MCF 10A (cell line): ENCODE data around the gene DCAF8L2. TPM values are rescaled to one million over a fixed set of nuclear protein-coding genes. Genes with fewer than 3 reads are reported as not detected.
"Not testable (repeated sequence)": the region's sequence is repeated elsewhere in the genome, so short reads cannot be mapped to it uniquely, and the experiment has no call there.

Experiments used
- BruUV-seq: library from RNA; stranded (reverse); fragments of 400-500 nt; replicated peaks from 2 replicates; lab custom pipeline; 2021; lab: Mats Ljungman, UMichigan
- CTCF ChIA-PET: fragments of 300-600 bp; sonication (Branson Sonifier 250); formaldehyde crosslinking; extraction: SDS; loops from one replicate; lab custom pipeline; 2021; ENCODE audit warnings: antibody characterized with exemption, inconsistent platforms; lab: Yijun Ruan, JAX
- POLR2A ChIA-PET: fragments of 300-600, 350-650 bp; sonication (Branson Sonifier 250); formaldehyde crosslinking; extraction: SDS; loops from one replicate; lab custom pipeline; 2020; ENCODE audit warnings: antibody characterized with exemption, inconsistent platforms; lab: Yijun Ruan, JAX
- DNase-seq: peaks from one replicate; pipeline ENCODE4 v3.0.0-alpha.2; 2018; ENCODE audit not compliant: unreplicated experiment
- H3K27ac Mint-ChIP-seq: one replicate; pipeline ENCODE4 v1.8.0; 2022; ENCODE audit warnings: mild to moderate bottlenecking, low read depth, mixed read lengths; ENCODE audit not compliant: unreplicated experiment
- H3K27me3 Mint-ChIP-seq: one replicate; pipeline ENCODE4 v1.8.0; 2022; ENCODE audit warnings: mixed read lengths; ENCODE audit not compliant: insufficient read depth, unreplicated experiment
- H3K36me3 Mint-ChIP-seq: one replicate; pipeline ENCODE4 v1.8.0; 2022; ENCODE audit warnings: mild to moderate bottlenecking, moderate library complexity, mixed read lengths; ENCODE audit not compliant: insufficient read depth, unreplicated experiment
- H3K4me1 Mint-ChIP-seq: one replicate; pipeline ENCODE4 v1.8.0; 2022; ENCODE audit warnings: mixed read lengths; ENCODE audit not compliant: insufficient read depth, unreplicated experiment
- H3K4me3 Mint-ChIP-seq: one replicate; pipeline ENCODE4 v1.8.0; 2022; ENCODE audit warnings: mild to moderate bottlenecking, moderate library complexity, mixed read lengths; ENCODE audit not compliant: unreplicated experiment
- H3K9me3 Mint-ChIP-seq: one replicate; pipeline ENCODE4 v1.8.0; 2022; ENCODE audit warnings: mixed read lengths; ENCODE audit not compliant: unreplicated experiment
- intact Hi-C: fragments of 100-400 bp; cut with micrococcal nuclease; formaldehyde crosslinking; loops from 2 replicates; pipeline ENCODE4 v1.14.1; 2022
- total RNA-seq: library from RNA; stranded (reverse); gene quantifications from 2 replicates; pipeline ENCODE4 v1.2.3, GENCODE V29; 2022
- TF ChIP-seq, protein P1 (sequence below): fragments of 200-600 bp; IDR thresholded peaks from one replicate; pipeline ENCODE4 v1.8.0; 2022; ENCODE audit warnings: antibody characterized with exemption, mild to moderate bottlenecking; ENCODE audit not compliant: unreplicated experiment

Gene DCAF8L2
- total RNA-seq, 1 experiment from 2014 or later, result not detected

DNA sequence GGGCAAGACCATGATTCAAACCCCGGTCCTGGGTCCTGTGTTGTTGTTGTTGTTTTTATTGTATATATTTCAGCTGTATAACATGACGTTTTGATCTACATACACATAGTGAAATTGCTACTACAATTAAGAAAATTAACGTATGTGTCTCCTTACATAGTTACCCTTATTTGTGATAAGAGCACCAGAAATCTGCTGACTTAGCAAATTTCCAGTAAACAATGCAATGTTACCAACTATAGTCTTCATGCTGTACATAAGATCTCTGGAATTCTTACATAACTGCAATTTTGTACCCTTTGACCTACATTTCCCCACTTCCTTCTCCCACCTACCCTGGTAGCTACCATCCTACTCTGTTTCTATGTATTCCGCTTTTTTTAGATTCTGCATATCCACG lies 141.8 kb downstream of the DCAF8L2 start:
- H3K4me1 Mint-ChIP-seq, result peaks cover 9% of the 10 kb centered on the region
- intact Hi-C loops, result no loop called here
- H3K4me3 Mint-ChIP-seq, result no peak overlapping the region
- CTCF ChIA-PET, result no interaction called here
- H3K27me3 Mint-ChIP-seq, result no peaks in the 10 kb centered on the region
- no peaks in the 10 kb centered on the region for H3K9me3 Mint-ChIP-seq
- no peak overlapping the region for H3K27ac Mint-ChIP-seq
- no peak for DNase-seq
- TF ChIP-seq, protein P1, sequence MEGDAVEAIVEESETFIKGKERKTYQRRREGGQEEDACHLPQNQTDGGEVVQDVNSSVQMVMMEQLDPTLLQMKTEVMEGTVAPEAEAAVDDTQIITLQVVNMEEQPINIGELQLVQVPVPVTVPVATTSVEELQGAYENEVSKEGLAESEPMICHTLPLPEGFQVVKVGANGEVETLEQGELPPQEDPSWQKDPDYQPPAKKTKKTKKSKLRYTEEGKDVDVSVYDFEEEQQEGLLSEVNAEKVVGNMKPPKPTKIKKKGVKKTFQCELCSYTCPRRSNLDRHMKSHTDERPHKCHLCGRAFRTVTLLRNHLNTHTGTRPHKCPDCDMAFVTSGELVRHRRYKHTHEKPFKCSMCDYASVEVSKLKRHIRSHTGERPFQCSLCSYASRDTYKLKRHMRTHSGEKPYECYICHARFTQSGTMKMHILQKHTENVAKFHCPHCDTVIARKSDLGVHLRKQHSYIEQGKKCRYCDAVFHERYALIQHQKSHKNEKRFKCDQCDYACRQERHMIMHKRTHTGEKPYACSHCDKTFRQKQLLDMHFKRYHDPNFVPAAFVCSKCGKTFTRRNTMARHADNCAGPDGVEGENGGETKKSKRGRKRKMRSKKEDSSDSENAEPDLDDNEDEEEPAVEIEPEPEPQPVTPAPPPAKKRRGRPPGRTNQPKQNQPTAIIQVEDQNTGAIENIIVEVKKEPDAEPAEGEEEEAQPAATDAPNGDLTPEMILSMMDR, result no peak
- no peaks in the 10 kb centered on the region for H3K36me3 Mint-ChIP-seq
- POLR2A ChIA-PET, result interaction anchor here (0.5 to 1.0 kb wide), 2 partner anchors 10 to 194 kb away, joined by 3 to 4 read pairs; no protein-coding TSS in a partner anchor
- no TSS peak for BruUV-seq

DNA sequence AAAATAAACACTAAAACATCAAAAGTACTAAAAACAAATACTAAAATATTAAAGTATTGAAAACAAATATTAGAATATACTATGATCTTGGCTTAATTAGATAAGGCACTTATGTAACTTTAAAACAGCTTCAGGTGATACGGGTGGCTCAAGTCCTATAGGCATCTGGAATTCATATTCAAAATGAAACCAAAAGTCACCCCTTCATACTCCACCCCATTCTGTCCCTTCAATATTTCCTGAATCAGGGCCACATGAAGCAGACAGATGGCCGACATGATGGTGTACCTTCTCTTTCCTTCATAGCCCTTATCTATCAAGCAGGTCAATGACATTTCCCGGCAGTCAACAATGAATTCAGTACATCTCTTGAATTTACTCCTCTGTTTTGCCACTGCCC lies 145.8 kb downstream of the DCAF8L2 start:
- H3K4me3 Mint-ChIP-seq, result no peak overlapping the region
- intact Hi-C loops, result no loop called here
- H3K36me3 Mint-ChIP-seq, result no peaks in the 10 kb centered on the region
- no peak overlapping the region for H3K27ac Mint-ChIP-seq
- ChIA-PET POLR2A (no interaction called here), CTCF (no interaction called here)
- no peaks in the 10 kb centered on the region for H3K9me3 Mint-ChIP-seq
- no peaks in the 10 kb centered on the region for H3K4me1 Mint-ChIP-seq
- H3K27me3 Mint-ChIP-seq, result no peaks in the 10 kb centered on the region
- no peak for DNase-seq
- no TSS peak for BruUV-seq
- TF ChIP-seq, protein P1, result no peak

- BruUV-seq, result no TSS peak
Measured at GRCh38 chrX:27740933-27741332, 150.8 kb downstream of the DCAF8L2 start.

GRCh38 chrX:27743521-27743920 lies 153.4 kb downstream of the DCAF8L2 start:
- BruUV-seq, H3K4me1 Mint-ChIP-seq, DNase-seq, CTCF ChIA-PET, H3K27me3 Mint-ChIP-seq, H3K4me3 Mint-ChIP-seq, H3K27ac Mint-ChIP-seq, H3K9me3 Mint-ChIP-seq, H3K36me3 Mint-ChIP-seq, intact Hi-C loops, POLR2A ChIA-PET: not testable (repeated sequence)

More at GRCh38 chrX:27740933-27741332, 150.8 kb downstream of the DCAF8L2 start:
- ChIA-PET POLR2A (no interaction called here), CTCF (no interaction called here)
- intact Hi-C loops, result no loop called here
- H3K27me3 Mint-ChIP-seq, result no peaks in the 10 kb centered on the region
- H3K9me3 Mint-ChIP-seq, result no peaks in the 10 kb centered on the region
- H3K36me3 Mint-ChIP-seq, result no peaks in the 10 kb centered on the region
- H3K4me3 Mint-ChIP-seq, result no peak overlapping the region
- TF ChIP-seq, protein P1, result no peak
- no peak overlapping the region for H3K27ac Mint-ChIP-seq
- H3K4me1 Mint-ChIP-seq, result no peaks in the 10 kb centered on the region
- DNase-seq, result no peak

GRCh38 chrX:27746516-27746915 lies 156.4 kb downstream of the DCAF8L2 start:
- DNase-seq, result no peak

DNA sequence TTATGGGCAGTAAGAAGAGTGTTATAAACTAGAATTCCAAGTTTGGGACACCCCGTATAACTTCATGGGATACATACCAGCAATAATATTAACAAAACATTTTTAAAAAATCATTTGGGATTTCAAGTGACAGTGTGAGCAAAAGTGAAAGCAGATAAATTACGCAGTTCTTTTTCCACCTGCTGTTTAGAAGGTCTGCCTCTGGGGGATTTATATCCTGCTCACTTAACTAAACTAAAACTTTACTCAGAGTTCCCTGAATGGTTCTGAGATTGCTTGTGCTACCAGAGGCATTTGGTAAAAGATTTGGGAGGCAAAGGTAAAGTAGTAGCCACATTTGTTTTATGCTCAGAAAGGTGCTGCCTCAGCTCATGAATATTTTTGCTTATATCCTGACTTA lies 160.2 kb downstream of the DCAF8L2 start:
- CTCF ChIA-PET, DNase-seq, H3K36me3 Mint-ChIP-seq, H3K27ac Mint-ChIP-seq, POLR2A ChIA-PET, BruUV-seq, intact Hi-C loops, H3K27me3 Mint-ChIP-seq, H3K4me1 Mint-ChIP-seq, H3K4me3 Mint-ChIP-seq: not testable (repeated sequence)
- H3K9me3 Mint-ChIP-seq, result peaks cover 27% of the 10 kb centered on the region

More at GRCh38 chrX:27746516-27746915, 156.4 kb downstream of the DCAF8L2 start:
- Mint-ChIP-seq H3K4me1 (no peaks in the 10 kb centered on the region), H3K27me3 (no peaks in the 10 kb centered on the region), H3K4me3 (no peak overlapping the region), H3K27ac (no peak overlapping the region), H3K36me3 (no peaks in the 10 kb centered on the region), H3K9me3 (peaks cover 12% of the 10 kb centered on the region)
- ChIA-PET CTCF (no interaction called here), POLR2A (interaction anchor here (0.7 kb wide), 1 partner anchor 18 kb away, joined by 3 read pairs; no protein-coding TSS in a partner anchor)
- intact Hi-C loops, result no loop called here
- BruUV-seq, result no TSS peak
- TF ChIP-seq, protein P1, result no peak
